HepG2 (cell line): ENCODE data around the gene PRR22. TPM values are rescaled to one million over a fixed set of nuclear protein-coding genes. Genes with fewer than 3 reads are reported as not detected.

Experiments
- ARID2 ChIP-seq: sonication (generic); formaldehyde crosslinking; IDR thresholded peaks from 2 replicates; pipeline ENCODE4 v1.8.1; 2022; ENCODE audit warnings: mild to moderate bottlenecking, missing genetic modification reagents, borderline replicate concordance
- ETV6 ChIP-seq: sonication (generic); formaldehyde crosslinking; conservative IDR thresholded peaks from 2 replicates; pipeline ENCODE4 v1.4.0; 2020; ENCODE audit warnings: missing genetic modification reagents
- IKZF1 ChIP-seq: fragments of 450-650 bp; IDR thresholded peaks from 2 replicates; pipeline ENCODE4 v1.7.1; 2016
- KLF16 ChIP-seq, 2 experiments: sonication (generic) in 1 of 2; formaldehyde crosslinking in 1 of 2; IDR thresholded peaks; 2 replicates each; pipeline versions ENCODE4 v1.6.1 to v1.8.0; 2016 to 2023; ENCODE audit warnings: missing genetic modification reagents in 2 of 2, missing compliant biosample characterization in 1 of 2
- NFYB ChIP-seq: sonication (generic); formaldehyde crosslinking; IDR thresholded peaks from 2 replicates; pipeline ENCODE4 v1.4.0; 2020; ENCODE audit warnings: missing genetic modification reagents
- NRL ChIP-seq: sonication (generic); formaldehyde crosslinking; IDR thresholded peaks from 2 replicates; pipeline ENCODE4 v1.5.0; 2020; ENCODE audit warnings: missing genetic modification reagents, mild to moderate bottlenecking, moderate library complexity, borderline replicate concordance
- POLR2AphosphoS5 ChIP-seq: IDR thresholded peaks from 2 replicates; pipeline ENCODE4 v1.6.1; 2012; ENCODE audit warnings: low read depth, low read length
- RBAK ChIP-seq: sonication (generic); formaldehyde crosslinking; IDR thresholded peaks from 2 replicates; pipeline ENCODE4 v1.5.1; 2020; ENCODE audit warnings: mild to moderate bottlenecking, missing genetic modification reagents
- TMF1 ChIP-seq: sonication (generic); formaldehyde crosslinking; IDR thresholded peaks from 2 replicates; pipeline ENCODE4 v1.8.1; 2022; ENCODE audit warnings: low read depth, missing genetic modification reagents
- ZNF747 ChIP-seq: sonication (generic); formaldehyde crosslinking; IDR thresholded peaks from 2 replicates; pipeline ENCODE4 v1.8.1; 2023; ENCODE audit warnings: missing genetic modification reagents, mild to moderate bottlenecking, borderline replicate concordance
- ZNF839 ChIP-seq: sonication (generic); formaldehyde crosslinking; IDR thresholded peaks from 2 replicates; pipeline ENCODE4 v1.4.0; 2020; ENCODE audit warnings: missing genetic modification reagents, mild to moderate bottlenecking, borderline replicate concordance
- polyA plus RNA-seq, 8 experiments: library from polyadenylated mRNA; depleted of rRNA in 3 of 8; stranded (reverse) in 7 of 8; unstranded in 1 of 8; fragments of >200 nt; fragmentation: Illumina TruSeq in 4 of 8; extraction: Trizol in 4 of 8; gene quantifications; 2 replicates each; pipeline versions ENCODE4 v1.2.1 to v1.2.3, GENCODE V29; 2011 to 2016; ENCODE audit warnings: low read depth in 4 of 8, missing spikeins in 1 of 8, mixed read lengths in 1 of 8; ENCODE audit not compliant: insufficient read depth in 1 of 8
- total RNA-seq, 5 experiments: library from RNA; depleted of rRNA; stranded (reverse); fragments of >200 nt; fragmentation: Illumina TruSeq; extraction: Trizol; gene quantifications; 2 replicates each; pipeline ENCODE4 v1.2.3, GENCODE V29; 2016; ENCODE audit warnings: low read depth in 1 of 5
- TF ChIP-seq, protein P1 (sequence below), 2 experiments: sonication (generic) in 1 of 2; formaldehyde crosslinking in 1 of 2; IDR thresholded peaks; 2 replicates each; pipeline versions ENCODE4 v1.5.1 to v1.6.1; 2011 to 2020; ENCODE audit warnings: borderline replicate concordance in 1 of 2, low read depth in 1 of 2, low read length in 1 of 2, mild to moderate bottlenecking in 1 of 2, missing genetic modification reagents in 1 of 2, moderate library complexity in 1 of 2
- TF ChIP-seq, protein P2 (sequence below): sonication (generic); formaldehyde crosslinking; IDR thresholded peaks from 2 replicates; pipeline ENCODE4 v1.4.0; 2020; ENCODE audit warnings: missing genetic modification reagents
- TF ChIP-seq, protein P3 (sequence below): IDR thresholded peaks from 2 replicates; pipeline ENCODE4 v1.6.1; 2018; ENCODE audit warnings: missing genetic modification reagents, mild to moderate bottlenecking, missing compliant biosample characterization
- TF ChIP-seq, protein P4 (sequence below): sonication (generic); formaldehyde crosslinking; IDR thresholded peaks from 2 replicates; pipeline ENCODE4 v1.5.1; 2020; ENCODE audit warnings: missing genetic modification reagents, mild to moderate bottlenecking, borderline replicate concordance
- TF ChIP-seq, protein P5 (sequence below), 2 experiments: fragments of 450-650 bp in 1 of 2; sonication (generic) in 1 of 2; formaldehyde crosslinking; IDR thresholded peaks; 2 replicates each; pipeline versions ENCODE4 v1.5.0 to v1.8.0; 2020 to 2022; ENCODE audit warnings: mild to moderate bottlenecking in 1 of 2, missing genetic modification reagents in 1 of 2
- TF ChIP-seq, protein P6 (sequence below): sonication (generic); formaldehyde crosslinking; IDR thresholded peaks from 2 replicates; pipeline ENCODE4 v1.4.0; 2020; ENCODE audit warnings: missing genetic modification reagents
- TF ChIP-seq, protein P7 (sequence below): sonication (generic); formaldehyde crosslinking; IDR thresholded peaks from 2 replicates; pipeline ENCODE4 v1.4.0; 2020; ENCODE audit warnings: low read depth, mild to moderate bottlenecking, missing genetic modification reagents

The PRR22 gene
- total and polyA plus RNA-seq, 2 of the 13 experiments (the other 11 are each of a cell fraction or from before 2014, with no cell fraction given): 0.84 to 2.3 TPM

DNA sequence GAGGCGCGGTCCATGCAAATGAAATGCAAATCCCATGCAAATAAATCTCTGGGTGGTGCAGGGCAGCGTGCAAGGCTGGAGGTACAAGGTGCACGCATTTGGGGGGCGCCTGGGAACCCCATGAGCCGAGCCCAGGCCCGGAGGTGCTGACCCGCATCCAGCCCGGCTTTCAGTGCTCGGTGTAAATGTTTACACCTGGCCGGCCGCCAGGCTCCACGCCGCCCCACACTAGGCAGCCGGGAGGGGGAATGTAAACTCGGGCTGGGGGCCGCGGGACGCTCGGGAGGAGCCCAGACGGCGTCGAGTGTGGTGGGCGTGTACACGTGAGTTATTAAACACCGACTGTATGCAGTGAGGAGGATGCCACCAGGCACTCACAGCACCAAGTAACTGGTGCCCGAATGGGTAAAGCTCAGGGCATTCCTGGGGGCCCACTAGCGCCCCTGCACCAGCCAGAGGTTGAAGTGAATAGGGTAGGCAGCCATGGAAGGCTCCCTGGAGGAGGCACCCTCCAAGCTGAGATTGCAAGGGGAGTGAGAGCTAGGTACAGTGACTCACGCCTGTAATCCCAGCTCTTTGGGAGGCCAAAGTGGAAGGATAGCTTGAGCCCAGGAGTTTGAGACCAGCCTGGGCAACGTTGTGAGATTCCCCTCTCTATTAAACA is 37.8 kb upstream of the PRR22 start (continued):
- TF ChIP-seq, protein P1, sequence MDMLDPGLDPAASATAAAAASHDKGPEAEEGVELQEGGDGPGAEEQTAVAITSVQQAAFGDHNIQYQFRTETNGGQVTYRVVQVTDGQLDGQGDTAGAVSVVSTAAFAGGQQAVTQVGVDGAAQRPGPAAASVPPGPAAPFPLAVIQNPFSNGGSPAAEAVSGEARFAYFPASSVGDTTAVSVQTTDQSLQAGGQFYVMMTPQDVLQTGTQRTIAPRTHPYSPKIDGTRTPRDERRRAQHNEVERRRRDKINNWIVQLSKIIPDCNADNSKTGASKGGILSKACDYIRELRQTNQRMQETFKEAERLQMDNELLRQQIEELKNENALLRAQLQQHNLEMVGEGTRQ (IDR thresholded peaks at IDR 0.05; ENCODE audit: low read depth, low read length): no peak
- TF ChIP-seq, protein P1 (CRISPR knock-in tag; IDR thresholded peaks at IDR 0.05; ENCODE audit: borderline replicate concordance): no peak
- no peak for TF ChIP-seq IKZF1
- TF ChIP-seq TMF1 (CRISPR knock-in tag): no peak
- TF ChIP-seq, protein P2, sequence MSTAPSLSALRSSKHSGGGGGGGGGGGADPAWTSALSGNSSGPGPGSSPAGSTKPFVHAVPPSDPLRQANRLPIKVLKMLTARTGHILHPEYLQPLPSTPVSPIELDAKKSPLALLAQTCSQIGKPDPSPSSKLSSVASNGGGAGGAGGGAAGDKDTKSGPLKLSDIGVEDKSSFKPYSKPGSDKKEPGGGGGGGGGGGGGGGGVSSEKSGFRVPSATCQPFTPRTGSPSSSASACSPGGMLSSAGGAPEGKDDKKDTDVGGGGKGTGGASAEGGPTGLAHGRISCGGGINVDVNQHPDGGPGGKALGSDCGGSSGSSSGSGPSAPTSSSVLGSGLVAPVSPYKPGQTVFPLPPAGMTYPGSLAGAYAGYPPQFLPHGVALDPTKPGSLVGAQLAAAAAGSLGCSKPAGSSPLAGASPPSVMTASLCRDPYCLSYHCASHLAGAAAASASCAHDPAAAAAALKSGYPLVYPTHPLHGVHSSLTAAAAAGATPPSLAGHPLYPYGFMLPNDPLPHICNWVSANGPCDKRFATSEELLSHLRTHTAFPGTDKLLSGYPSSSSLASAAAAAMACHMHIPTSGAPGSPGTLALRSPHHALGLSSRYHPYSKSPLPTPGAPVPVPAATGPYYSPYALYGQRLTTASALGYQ (CRISPR knock-in tag): 0 out of 2 replicates have a peak, but pooled peaks have one; percentile 27
- TF ChIP-seq, protein P3, sequence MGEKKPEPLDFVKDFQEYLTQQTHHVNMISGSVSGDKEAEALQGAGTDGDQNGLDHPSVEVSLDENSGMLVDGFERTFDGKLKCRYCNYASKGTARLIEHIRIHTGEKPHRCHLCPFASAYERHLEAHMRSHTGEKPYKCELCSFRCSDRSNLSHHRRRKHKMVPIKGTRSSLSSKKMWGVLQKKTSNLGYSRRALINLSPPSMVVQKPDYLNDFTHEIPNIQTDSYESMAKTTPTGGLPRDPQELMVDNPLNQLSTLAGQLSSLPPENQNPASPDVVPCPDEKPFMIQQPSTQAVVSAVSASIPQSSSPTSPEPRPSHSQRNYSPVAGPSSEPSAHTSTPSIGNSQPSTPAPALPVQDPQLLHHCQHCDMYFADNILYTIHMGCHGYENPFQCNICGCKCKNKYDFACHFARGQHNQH (CRISPR knock-in tag): 0 out of 2 replicates have a peak, but pooled peaks have one; percentile 16
- TF ChIP-seq, protein P4, sequence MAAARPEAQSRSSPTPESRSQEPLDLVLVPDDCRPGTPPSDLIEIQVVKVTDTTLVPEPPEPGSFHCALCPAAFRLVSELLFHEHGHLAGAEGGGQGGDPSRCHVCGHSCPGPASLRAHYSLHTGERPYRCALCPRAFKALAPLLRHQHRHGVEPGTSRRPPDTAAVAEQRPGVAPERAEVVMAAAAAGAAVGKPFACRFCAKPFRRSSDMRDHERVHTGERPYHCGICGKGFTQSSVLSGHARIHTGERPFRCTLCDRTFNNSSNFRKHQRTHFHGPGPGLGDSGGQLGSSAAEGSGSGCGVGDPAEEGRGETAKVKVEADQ (CRISPR knock-in tag): no peak
- no peak for TF ChIP-seq ARID2 (CRISPR knock-in tag)
- no peak for TF ChIP-seq NFYB (CRISPR knock-in tag)
- TF ChIP-seq NRL (CRISPR knock-in tag): 0 out of 2 replicates have a peak, but pooled peaks have one; percentile 32
- no peak for TF ChIP-seq RBAK (CRISPR knock-in tag)
- no peak for TF ChIP-seq ZNF747 (CRISPR knock-in tag)
- no peak for TF ChIP-seq ZNF839 (CRISPR knock-in tag)
- TF ChIP-seq, protein P5, sequence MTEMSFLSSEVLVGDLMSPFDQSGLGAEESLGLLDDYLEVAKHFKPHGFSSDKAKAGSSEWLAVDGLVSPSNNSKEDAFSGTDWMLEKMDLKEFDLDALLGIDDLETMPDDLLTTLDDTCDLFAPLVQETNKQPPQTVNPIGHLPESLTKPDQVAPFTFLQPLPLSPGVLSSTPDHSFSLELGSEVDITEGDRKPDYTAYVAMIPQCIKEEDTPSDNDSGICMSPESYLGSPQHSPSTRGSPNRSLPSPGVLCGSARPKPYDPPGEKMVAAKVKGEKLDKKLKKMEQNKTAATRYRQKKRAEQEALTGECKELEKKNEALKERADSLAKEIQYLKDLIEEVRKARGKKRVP (CRISPR knock-in tag; IDR thresholded peaks at IDR 0.05): no peak
- TF ChIP-seq, protein P6, sequence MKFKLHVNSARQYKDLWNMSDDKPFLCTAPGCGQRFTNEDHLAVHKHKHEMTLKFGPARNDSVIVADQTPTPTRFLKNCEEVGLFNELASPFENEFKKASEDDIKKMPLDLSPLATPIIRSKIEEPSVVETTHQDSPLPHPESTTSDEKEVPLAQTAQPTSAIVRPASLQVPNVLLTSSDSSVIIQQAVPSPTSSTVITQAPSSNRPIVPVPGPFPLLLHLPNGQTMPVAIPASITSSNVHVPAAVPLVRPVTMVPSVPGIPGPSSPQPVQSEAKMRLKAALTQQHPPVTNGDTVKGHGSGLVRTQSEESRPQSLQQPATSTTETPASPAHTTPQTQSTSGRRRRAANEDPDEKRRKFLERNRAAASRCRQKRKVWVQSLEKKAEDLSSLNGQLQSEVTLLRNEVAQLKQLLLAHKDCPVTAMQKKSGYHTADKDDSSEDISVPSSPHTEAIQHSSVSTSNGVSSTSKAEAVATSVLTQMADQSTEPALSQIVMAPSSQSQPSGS (CRISPR knock-in tag): no peak
- no peak for TF ChIP-seq ETV6 (CRISPR knock-in tag)
- TF ChIP-seq, protein P7, sequence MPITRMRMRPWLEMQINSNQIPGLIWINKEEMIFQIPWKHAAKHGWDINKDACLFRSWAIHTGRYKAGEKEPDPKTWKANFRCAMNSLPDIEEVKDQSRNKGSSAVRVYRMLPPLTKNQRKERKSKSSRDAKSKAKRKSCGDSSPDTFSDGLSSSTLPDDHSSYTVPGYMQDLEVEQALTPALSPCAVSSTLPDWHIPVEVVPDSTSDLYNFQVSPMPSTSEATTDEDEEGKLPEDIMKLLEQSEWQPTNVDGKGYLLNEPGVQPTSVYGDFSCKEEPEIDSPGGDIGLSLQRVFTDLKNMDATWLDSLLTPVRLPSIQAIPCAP (CRISPR knock-in tag): no peak
- no peak for TF ChIP-seq POLR2AphosphoS5
- TF ChIP-seq KLF16 (CRISPR knock-in tag; IDR thresholded peaks at IDR 0.05): 0 out of 4 replicates have a peak, but pooled peaks of 1 of the 2 experiments have one; percentile 18
